ENCODE results near the gene HELZ2. TPM values are rescaled to one million over a fixed set of nuclear protein-coding genes. Genes with fewer than 3 reads are reported as not detected.
A peak's percentile ranks its signal among the peaks of the same experiment; 100 is the strongest.

HELZ2 gene
- total RNA-seq, 4 donors from 2014 or later = 24.3 to 45.5 (median 36.0) TPM

- no peak for TF ChIP-seq CTCF (IDR thresholded peaks at IDR 0.05)
- TF ChIP-seq POLR2A (IDR thresholded peaks at IDR 0.05) = no peak
- no peaks in the 10 kb centered on the region for H3K9me3 ChIP-seq
- H3K27me3 ChIP-seq = no peaks in the 10 kb centered on the region
- peaks cover 11 to 21% of the 10 kb centered on the region in 2 donors for H3K4me1 ChIP-seq
- no peak for DNase-seq
- intact Hi-C loops (cut with DNase I) = loop anchor here (5.0 to 10.0 kb wide), 4 partner anchors 203 to 526 kb away; partner anchors contain the start of genes ABHD16B and TCEA2
- H3K4me3 ChIP-seq (replicated peaks in 1 of 3) = no peak overlapping the region
- WGBS, 2 donors = 87 to 96% methylated on average over 11 to 12 of the region's 12 CpGs
- H3K27ac ChIP-seq = peak overlapping the region in 1 of 3 donors; percentile 76
- no peaks in the 10 kb centered on the region for H3K36me3 ChIP-seq
These were observed 35.0 kb downstream of the HELZ2 start for GRCh38 chr20:63539092-63539430.

- TF ChIP-seq CTCF (IDR thresholded peaks at IDR 0.05) (peak in 3 of 6 experiments; percentile 3 to 33 (median 3)), POLR2A (IDR thresholded peaks at IDR 0.05) (no peak)
- H3K27ac ChIP-seq = peak overlapping the region; percentile 62 to 76 (median 72)
- no peaks in the 10 kb centered on the region for H3K36me3 ChIP-seq
- 11 to 30% methylated on average over 11 to 14 of the region's 27 CpGs for WGBS, 2 donors
- H3K9me3 ChIP-seq = no peaks in the 10 kb centered on the region
- intact Hi-C loops (cut with DNase I) = loop anchor here (5.0 to 10.0 kb wide), 4 partner anchors 204 to 526 kb away; partner anchors contain the start of genes ABHD16B and TCEA2
- no peaks in the 10 kb centered on the region for H3K27me3 ChIP-seq
- H3K4me3 ChIP-seq (replicated peaks in 1 of 3) = peak overlapping the region in 1 of 3 donors; percentile 16
- DNase-seq = peak; percentile 96
- H3K4me1 ChIP-seq = peaks cover 11 to 21% of the 10 kb centered on the region in 2 donors
These were observed 35.6 kb downstream of the HELZ2 start for GRCh38 chr20:63538204-63539091.

GRCh38 chr20:63537525-63538203 lies 36.4 kb downstream of the HELZ2 start:
- no peaks in the 10 kb centered on the region for H3K36me3 ChIP-seq
- peak overlapping the region; percentile 62 to 76 (median 72) for H3K27ac ChIP-seq
- H3K4me1 ChIP-seq = peaks cover 11 to 21% of the 10 kb centered on the region in 2 donors
- H3K9me3 ChIP-seq = no peaks in the 10 kb centered on the region
- peak; percentile 86 to 99 (median 94) for TF ChIP-seq CTCF (IDR thresholded peaks at IDR 0.05)
- TF ChIP-seq POLR2A (IDR thresholded peaks at IDR 0.05) = peak in 1 of 2 donors; percentile 26
- 4 to 11% methylated on average over 24 to 25 of the region's 34 CpGs for WGBS, 2 donors
- peak overlapping the region in 1 of 3 donors; percentile 16 for H3K4me3 ChIP-seq (replicated peaks in 1 of 3)
- H3K27me3 ChIP-seq = no peaks in the 10 kb centered on the region
- peak; percentile 83 to 84 for DNase-seq
- intact Hi-C loops (cut with DNase I) = loop anchor here (2.0 to 10.0 kb wide), 5 partner anchors 205 to 527 kb away; partner anchors contain the start of genes ABHD16B and TCEA2

GRCh38 chr20:63536997-63537524 lies 37.0 kb downstream of the HELZ2 start, which contains the start of gene PTK6:
Gene PTK6, minus strand, starts transcription at chr20:63537376. Its CDS starts 62 bp downstream, at chr20:63537314.
- H3K9me3 ChIP-seq = no peaks in the 10 kb centered on the region
- intact Hi-C loops (cut with DNase I) = loop anchor here (2.0 to 10.0 kb wide), 5 partner anchors 205 to 528 kb away; partner anchors contain the start of genes ABHD16B and TCEA2
- no peak for DNase-seq
- no peak for TF ChIP-seq POLR2A (IDR thresholded peaks at IDR 0.05)
- TF ChIP-seq CTCF (IDR thresholded peaks at IDR 0.05) = no peak
- H3K27ac ChIP-seq = peak within 1 kb of the TSS; percentile 62 to 76 (median 72)
- no peaks in the 10 kb centered on the region for H3K36me3 ChIP-seq
- peak within 1 kb of the TSS in 1 of 3 donors; percentile 16 for H3K4me3 ChIP-seq (replicated peaks in 1 of 3)
- WGBS, 2 donors = 90 to 93% methylated on average over 14 to 28 of the region's 29 CpGs
- no peaks in the 10 kb centered on the region for H3K27me3 ChIP-seq
- peaks cover 11 to 21% of the 10 kb centered on the region in 2 donors for H3K4me1 ChIP-seq
